Activated CD4-positive, alpha-beta T cell treated with anti-CD3 and anti-CD28 coated beads for 1 hour (primary cell): ENCODE measurements around the gene GPR183.

Experiments
- DNase-seq: peaks from one replicate; pipeline ENCODE4 v3.0.0-alpha.2; 2020

The GPR183 gene

GRCh38 chr13:99335603-99336002 lies 28.4 kb upstream of the GPR183 start:
- no peak for DNase-seq

- no peak for DNase-seq
Measured at GRCh38 chr13:99335087-99335486, 27.9 kb upstream of the GPR183 start.

DNA sequence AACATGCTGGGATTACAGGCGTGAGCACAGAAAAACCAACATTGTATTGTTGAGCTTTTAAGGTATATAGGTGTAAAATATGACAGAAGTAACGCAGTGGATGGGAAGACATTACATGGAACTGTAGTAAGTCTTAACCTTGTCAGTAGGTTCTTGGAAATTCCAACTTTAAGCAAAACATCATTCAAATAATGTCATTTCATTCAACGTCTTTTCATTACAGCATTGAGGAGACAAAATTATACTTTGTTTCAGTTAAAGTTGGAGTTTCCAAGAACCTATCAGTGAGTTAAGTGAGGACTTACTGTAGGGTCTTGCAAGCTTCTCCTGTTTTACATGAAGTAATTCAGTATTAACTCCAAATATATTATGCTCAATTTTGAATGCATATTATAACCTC lies 27.0 kb upstream of the GPR183 start:
- no peak for DNase-seq

- DNase-seq, result no peak
Measured at GRCh38 chr13:99332456-99332855, 25.3 kb upstream of the GPR183 start.

DNA sequence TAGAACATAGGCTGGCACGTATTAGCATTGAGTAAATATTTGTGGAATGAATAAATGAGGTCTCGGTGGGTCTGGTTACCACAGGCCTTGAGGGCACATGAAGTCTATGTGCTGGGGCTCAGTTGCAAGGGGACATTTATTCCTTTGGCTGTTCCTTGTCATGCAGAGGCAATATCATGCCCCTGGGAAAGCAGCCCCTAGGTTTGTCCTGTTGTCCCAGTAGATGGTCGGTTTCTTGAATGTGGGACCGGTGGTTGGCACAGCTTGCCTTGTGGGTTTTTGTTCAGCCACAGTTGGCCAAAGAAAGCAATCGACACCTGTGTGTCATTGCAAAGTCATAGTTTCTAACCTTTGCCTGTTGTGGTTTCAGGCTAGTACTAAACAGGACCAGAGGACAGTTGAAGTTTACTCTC lies 24.7 kb upstream of the GPR183 start:
- no peak for DNase-seq

DNA sequence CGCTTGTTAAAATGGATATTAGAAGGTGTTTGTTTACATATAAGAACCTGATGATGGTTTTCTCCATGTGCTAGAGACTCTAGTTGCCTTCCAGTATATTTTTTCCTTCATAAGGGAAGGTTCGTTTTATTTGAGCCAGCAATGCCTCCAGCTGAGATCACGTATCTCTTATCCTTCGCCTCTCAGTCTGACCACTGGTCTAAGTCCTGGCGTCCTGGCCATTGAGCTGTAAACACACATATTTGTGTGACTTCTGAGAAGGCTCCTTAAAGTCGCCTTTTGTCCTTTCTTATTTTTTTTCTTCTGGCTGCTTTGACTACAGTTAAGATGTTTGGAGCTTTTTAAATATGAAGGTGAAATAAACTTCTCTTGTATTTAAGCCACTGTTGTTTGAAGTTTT lies 23.7 kb upstream of the GPR183 start:
- no peak for DNase-seq

- no peak for DNase-seq
Measured at GRCh38 chr13:99329477-99329876, 22.3 kb upstream of the GPR183 start.

GRCh38 chr13:99327761-99328160 lies 20.6 kb upstream of the GPR183 start:
- no peak for DNase-seq

DNA sequence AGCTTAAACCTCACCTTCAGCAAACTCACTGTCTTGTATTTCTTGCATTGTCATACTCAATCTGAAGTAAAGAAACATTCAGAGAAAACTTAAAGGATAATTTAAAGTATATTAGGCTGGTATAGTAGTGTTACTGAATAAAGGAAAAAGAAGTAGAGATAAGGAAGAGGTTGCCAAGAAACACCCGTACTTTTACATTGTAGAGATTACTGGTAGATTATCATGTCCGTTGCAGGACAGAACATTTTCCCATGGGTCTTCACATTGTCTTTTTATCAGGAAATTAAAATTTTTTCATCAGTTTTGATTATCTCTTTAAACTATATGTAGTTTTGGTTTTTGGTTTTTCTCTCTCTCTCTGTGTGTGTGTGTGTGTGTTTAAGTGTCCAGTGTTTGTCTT lies 19.9 kb upstream of the GPR183 start:
- DNase-seq, result no peak

GRCh38 chr13:99326012-99326411 lies 18.8 kb upstream of the GPR183 start:
- DNase-seq, result no peak

GRCh38 chr13:99323488-99323887 lies 16.3 kb upstream of the GPR183 start:
- DNase-seq, result no peak

GRCh38 chr13:99322297-99323103 lies 15.3 kb upstream of the GPR183 start:
- no peak for DNase-seq

GRCh38 chr13:99321709-99322108 lies 14.5 kb upstream of the GPR183 start:
- no peak for DNase-seq

DNA sequence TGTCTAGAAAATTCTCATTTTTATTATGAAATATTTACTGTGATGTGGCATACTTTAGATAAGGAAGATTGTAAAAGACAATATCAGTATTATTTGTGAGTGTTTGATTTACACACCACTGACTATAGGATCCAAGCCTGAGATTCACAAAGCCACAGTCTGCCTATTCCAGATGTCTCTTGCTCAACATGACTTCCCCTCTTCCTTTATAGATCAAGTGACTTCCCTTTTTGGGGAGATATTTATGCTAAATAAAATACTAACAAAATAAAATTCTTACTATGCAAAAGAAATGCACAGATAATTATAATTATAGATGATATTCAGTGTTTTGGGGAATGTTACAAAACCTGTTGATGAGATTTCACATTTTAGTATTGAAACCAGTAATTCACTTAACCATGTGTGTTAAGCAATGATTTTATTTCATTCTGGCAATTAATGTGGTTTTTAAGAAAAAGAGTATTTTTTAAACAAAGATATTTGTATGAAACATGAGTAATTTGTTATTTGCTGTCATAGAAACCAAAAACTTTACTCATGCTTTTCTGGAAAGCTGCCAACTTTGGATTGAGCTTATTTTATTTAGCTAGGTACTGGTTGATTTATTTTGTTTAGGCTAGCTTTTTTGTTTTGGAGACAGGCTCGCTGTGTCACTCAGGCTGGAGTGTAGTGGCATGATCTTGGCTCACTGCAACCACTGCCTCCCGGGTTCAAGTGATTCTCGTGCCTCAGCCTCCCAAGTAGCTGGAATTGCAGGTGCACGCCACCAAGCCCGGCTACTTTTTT lies 13.7 kb upstream of the GPR183 start:
- no peak for DNase-seq

DNA sequence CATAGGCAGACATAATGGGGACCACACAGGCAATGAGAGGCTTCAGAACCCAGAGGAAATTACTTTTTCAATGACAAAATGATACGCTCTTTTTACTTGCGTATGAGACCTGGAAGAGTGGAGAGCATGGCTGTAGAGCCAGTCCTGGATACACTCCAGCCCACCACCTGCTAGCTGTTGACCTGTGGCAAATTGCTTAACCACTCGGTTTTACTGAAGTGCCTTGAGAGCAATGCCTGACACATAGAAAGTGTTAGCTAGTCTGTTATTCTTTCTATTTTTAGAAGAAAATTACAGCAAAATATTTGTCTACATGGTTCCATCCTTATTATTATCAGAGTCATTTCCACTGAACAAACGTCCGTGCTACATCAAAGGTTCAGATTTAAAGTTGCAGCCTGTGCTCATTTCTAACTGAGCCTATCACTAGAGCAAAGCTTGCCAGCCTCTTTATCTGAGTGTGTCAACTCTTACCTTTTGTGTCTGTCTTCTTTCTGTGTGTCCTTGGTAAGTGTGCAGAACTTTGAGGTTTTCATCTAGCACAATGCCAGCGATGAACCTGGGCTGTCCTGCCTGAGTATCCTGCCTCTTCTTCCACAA lies 9.6 kb upstream of the GPR183 start:
- DNase-seq, result no peak

- no peak for DNase-seq
Measured at GRCh38 chr13:99316224-99316623, 9.0 kb upstream of the GPR183 start.

GRCh38 chr13:99315186-99315585 lies 8.0 kb upstream of the GPR183 start:
- no peak for DNase-seq

DNA sequence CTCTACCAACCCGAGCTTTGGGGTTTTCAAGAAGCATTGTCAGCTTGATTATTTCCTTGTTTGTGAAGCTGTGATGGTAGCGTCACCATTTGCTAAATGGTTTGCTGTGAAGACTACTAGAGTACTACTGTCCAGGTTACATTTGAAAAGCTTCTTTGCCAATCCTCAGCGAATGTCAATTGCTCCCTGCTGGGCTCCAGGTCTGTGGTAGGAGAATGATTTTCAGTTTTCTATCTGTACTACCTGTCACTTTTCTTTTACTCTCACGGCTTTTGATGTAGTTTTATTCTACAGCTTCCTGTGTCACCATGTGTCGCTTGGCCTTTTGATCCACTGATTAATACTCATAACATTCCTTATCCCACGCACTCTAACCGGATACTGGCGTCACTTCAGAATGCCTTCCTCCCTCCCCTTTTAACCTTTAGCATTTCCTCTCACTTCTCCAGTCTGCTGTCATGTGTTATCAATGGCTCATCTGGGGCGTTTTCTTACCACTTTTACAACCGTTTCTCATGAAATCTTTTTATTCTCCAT lies 7.5 kb upstream of the GPR183 start:
- DNase-seq, result no peak

- DNase-seq, result no peak
Measured at GRCh38 chr13:99313941-99314340, 6.7 kb upstream of the GPR183 start.

- no peak for DNase-seq
Measured at GRCh38 chr13:99313501-99313900, 6.3 kb upstream of the GPR183 start.

DNA sequence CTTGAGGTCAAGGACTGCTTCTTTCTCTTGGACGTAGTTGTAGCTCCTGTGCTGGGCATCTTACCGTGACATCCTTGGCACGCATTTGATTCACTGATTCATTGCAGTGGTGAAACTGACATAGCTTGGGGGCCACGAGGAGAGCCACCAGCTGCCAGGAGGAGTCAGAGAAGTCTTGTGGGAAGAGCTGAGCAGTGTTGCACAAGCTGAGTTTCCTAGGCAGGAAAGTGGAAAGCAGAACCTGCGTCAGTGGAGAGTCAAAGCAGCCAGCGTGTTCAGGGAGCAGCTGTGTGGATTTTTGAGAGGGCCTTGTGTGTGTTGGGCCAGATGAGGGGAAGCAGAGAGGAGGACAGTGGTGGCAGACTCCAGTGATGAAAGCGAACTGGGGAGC lies 5.3 kb upstream of the GPR183 start:
- no peak for DNase-seq

DNA sequence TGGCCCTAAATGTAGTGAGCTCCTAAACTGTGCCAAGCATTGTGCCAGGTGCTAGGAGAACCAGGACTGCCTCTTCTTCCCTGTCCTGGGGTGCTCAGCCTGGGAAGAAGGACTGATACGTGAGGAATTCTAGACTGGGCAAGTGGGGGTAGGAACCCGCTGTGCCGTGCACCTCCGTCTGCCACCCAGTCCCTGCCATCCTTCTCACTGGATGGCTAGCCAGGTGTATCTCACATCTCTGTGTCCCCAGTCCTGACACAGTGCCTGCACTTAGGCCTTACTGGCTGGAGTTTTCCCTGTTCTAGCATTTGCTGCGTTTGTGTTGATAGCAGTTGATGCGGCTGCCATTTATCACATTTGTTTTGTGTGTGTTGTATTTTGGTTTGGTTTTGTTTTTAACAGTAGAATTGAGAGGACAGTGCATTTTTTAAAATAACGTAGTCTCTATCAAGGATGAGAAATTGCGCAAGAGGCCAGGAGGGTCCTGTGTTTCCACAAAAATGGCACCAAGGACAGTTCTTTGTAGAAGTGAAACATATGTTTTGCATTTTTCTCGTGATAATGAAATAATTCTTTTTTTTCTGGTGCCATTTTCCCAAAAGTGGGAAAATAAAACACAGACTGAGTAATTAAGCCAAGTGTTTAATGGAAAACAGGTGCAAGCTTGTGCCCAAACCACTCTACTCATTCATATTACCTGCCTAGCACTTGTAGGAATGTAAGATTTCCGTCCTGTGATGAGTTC lies 4.7 kb upstream of the GPR183 start:
- DNase-seq, result no peak

- DNase-seq, result no peak
Measured at GRCh38 chr13:99311137-99311536, 3.9 kb upstream of the GPR183 start.
